Keratinocyte (primary cell): Measurements from ENCODE around the gene SSBP4.
"Not testable (repeated sequence)": the region's sequence is repeated elsewhere in the genome, so short reads cannot be mapped to it uniquely, and the experiment has no call there.

Source experiments
- EZH2 ChIP-seq: IDR thresholded peaks from one replicate; pipeline ENCODE4 v1.6.1; 2012; ENCODE audit warnings: inconsistent platforms, mild to moderate bottlenecking, low read length, moderate library complexity
- TF ChIP-seq, protein P1 (sequence below), 3 experiments: IDR thresholded peaks in 1 of 3; conservative IDR thresholded peaks in 1 of 3; optimal IDR thresholded peaks in 1 of 3; 2 replicates in 2 of 3; 3 replicates in 1 of 3; pipeline versions ENCODE3 to v1.5.1; 2011; ENCODE audit warnings: low read length in 3 of 3, mild to moderate bottlenecking in 3 of 3, moderate library complexity in 2 of 3, control low read depth in 1 of 3, inconsistent platforms in 1 of 3; ENCODE audit not compliant: insufficient read depth in 2 of 3; ENCODE audit errors: extremely low read depth in 1 of 3

DNA sequence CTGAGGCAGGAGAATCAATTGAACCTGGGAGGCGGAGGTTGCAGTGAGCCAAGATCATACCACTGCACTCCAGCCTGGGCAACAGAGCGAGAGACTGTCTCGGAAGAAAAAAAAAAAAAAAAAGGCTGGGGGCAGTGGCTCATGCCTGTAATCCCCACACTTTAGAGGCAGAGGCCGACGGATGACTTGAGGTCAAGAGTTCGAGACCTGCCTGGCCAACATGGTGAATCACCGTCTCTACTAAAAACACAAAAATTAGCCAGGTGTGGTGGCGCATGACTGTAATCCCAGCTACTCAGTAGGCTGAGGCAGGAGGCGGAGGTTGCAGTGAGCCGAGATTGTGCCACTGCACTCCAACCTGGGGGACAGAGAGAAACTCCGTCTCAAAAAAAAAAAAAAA, 35.6 kb upstream of the SSBP4 start:
- TF ChIP-seq, protein P1, sequence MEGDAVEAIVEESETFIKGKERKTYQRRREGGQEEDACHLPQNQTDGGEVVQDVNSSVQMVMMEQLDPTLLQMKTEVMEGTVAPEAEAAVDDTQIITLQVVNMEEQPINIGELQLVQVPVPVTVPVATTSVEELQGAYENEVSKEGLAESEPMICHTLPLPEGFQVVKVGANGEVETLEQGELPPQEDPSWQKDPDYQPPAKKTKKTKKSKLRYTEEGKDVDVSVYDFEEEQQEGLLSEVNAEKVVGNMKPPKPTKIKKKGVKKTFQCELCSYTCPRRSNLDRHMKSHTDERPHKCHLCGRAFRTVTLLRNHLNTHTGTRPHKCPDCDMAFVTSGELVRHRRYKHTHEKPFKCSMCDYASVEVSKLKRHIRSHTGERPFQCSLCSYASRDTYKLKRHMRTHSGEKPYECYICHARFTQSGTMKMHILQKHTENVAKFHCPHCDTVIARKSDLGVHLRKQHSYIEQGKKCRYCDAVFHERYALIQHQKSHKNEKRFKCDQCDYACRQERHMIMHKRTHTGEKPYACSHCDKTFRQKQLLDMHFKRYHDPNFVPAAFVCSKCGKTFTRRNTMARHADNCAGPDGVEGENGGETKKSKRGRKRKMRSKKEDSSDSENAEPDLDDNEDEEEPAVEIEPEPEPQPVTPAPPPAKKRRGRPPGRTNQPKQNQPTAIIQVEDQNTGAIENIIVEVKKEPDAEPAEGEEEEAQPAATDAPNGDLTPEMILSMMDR (optimal IDR thresholded peaks at IDR 0.05 in 1 of 3, IDR thresholded peaks at IDR 0.05 in 1 of 3, conservative IDR thresholded peaks at IDR 0.05 in 1 of 3; ENCODE audit: extremely low read depth in 1 of 3, insufficient read depth in 2 of 3, low read length in 3 of 3), result not testable (repeated sequence)
- not testable (repeated sequence) for TF ChIP-seq EZH2
